GM06990 (cell line): Measurements from ENCODE around the gene GFOD1.

Experiments
- DNase-seq: peaks from one replicate; pipeline ENCODE4 v3.0.0-alpha.2; 2011; ENCODE audit not compliant: insufficient read length; ENCODE audit errors: extremely low read depth
- H3K27me3 ChIP-seq: replicated peaks from 2 replicates; pipeline ENCODE4 v1.6.0; 2011; ENCODE audit warnings: low read length; ENCODE audit not compliant: control insufficient read depth, insufficient read depth
- H3K36me3 ChIP-seq: 2 replicates; pipeline ENCODE4 v1.5.1; 2011; ENCODE audit warnings: low read length; ENCODE audit not compliant: control insufficient read depth, insufficient read depth
- H3K4me3 ChIP-seq: replicated peaks from 2 replicates; pipeline ENCODE4 v1.5.1; 2011; ENCODE audit warnings: low read depth, mild to moderate bottlenecking, control low read depth, low read length
- CTCF ChIP-seq: IDR thresholded peaks from 2 replicates; pipeline ENCODE4 v1.5.1; 2011; ENCODE audit warnings: low read length, control low read depth, mild to moderate bottlenecking, inconsistent platforms; ENCODE audit not compliant: insufficient read depth, poor library complexity, severe bottlenecking

The GFOD1 gene

GRCh38 chr6:13488015-13488895, 855 bp upstream of the GFOD1 start:
- H3K4me3 ChIP-seq, result peak overlapping the region; percentile 59
- H3K36me3 ChIP-seq, result no peaks in the 10 kb centered on the region; the same call in 1 of the 2 replicates
- no peaks in the 10 kb centered on the region for H3K27me3 ChIP-seq
- DNase-seq, result no peak
- TF ChIP-seq CTCF, result no peak

- DNase-seq, result peak; percentile 82
- no peaks in the 10 kb centered on the region; the same call in 1 of the 2 replicates for H3K36me3 ChIP-seq
- no peaks in the 10 kb centered on the region for H3K27me3 ChIP-seq
- H3K4me3 ChIP-seq, result peak overlapping the region; percentile 93
- no peak for TF ChIP-seq CTCF
Observed at GRCh38 chr6:13486679-13487121, 700 bp downstream of the GFOD1 start.

- H3K4me3 ChIP-seq, result peak overlapping the region; percentile 93
- no peaks in the 10 kb centered on the region; the same call in none of the 2 replicates for H3K36me3 ChIP-seq
- no peak for TF ChIP-seq CTCF
- no peaks in the 10 kb centered on the region for H3K27me3 ChIP-seq
- DNase-seq, result peak; percentile 72
Observed at GRCh38 chr6:13485923-13486562, 1.4 kb downstream of the GFOD1 start.

GRCh38 chr6:13485303-13485702, 2.1 kb downstream of the GFOD1 start:
- peak overlapping the region; percentile 93 for H3K4me3 ChIP-seq
- no peak for DNase-seq

GRCh38 chr6:13484827-13485226, 2.6 kb downstream of the GFOD1 start:
- H3K27me3 ChIP-seq, result no peaks in the 10 kb centered on the region
- no peak for TF ChIP-seq CTCF
- DNase-seq, result no peak
- H3K4me3 ChIP-seq, result peak overlapping the region; percentile 93
- H3K36me3 ChIP-seq, result peaks cover 3% of the 10 kb centered on the region

More at GRCh38 chr6:13485303-13485702, 2.1 kb downstream of the GFOD1 start:
- Histone ChIP-seq H3K36me3 (no peaks in the 10 kb centered on the region; the same call in none of the 2 replicates), H3K27me3 (no peaks in the 10 kb centered on the region)
- TF ChIP-seq CTCF, result no peak
